Stomach (tissue), 9 donors: ENCODE results near the gene TMEM256. TPM values are rescaled to one million over a fixed set of nuclear protein-coding genes. Genes with fewer than 3 reads are reported as not detected.

Experiments
- DNase-seq, 2 donors: peaks; one replicate each; pipeline versions ENCODE4 v3.0.0 to v3.0.0-alpha.2; 2013 to 2019
- H3K27ac ChIP-seq, 5 donors: fragments of 200-600 bp in 4 of 5; sonication (generic) in 4 of 5; one replicate each; pipeline ENCODE4 v1.5.1; 2013 to 2019; ENCODE audit warnings: mild to moderate bottlenecking in 1 of 5, moderate library complexity in 1 of 5
- H3K27me3 ChIP-seq, 3 donors: fragments of 200-600 bp; sonication (generic); one replicate each; pipeline ENCODE4 v1.5.1; 2017 to 2019; ENCODE audit warnings: mixed run types in 1 of 3
- H3K36me3 ChIP-seq, 4 donors: fragments of 200-600 bp; sonication (generic); 1 replicate in 3 of 4; 2 replicates in 1 of 4; pipeline ENCODE4 v1.5.1; 2016 to 2019
- H3K4me1 ChIP-seq, 4 donors: fragments of 200-600 bp; sonication (generic); one replicate each; pipeline ENCODE4 v1.5.1; 2016 to 2019
- H3K4me3 ChIP-seq, 4 donors: fragments of 200-600 bp; sonication (generic) in 3 of 4; one replicate each; pipeline ENCODE4 v1.5.1; 2016 to 2019; ENCODE audit warnings: mild to moderate bottlenecking in 1 of 4
- H3K9me3 ChIP-seq, 4 donors: fragments of 200-600 bp; sonication (generic); one replicate each; pipeline ENCODE4 v1.5.1; 2016 to 2019
- CTCF ChIP-seq, 7 experiments: fragments of 450-650 bp in 4 of 7; fragments of 200-600 bp in 3 of 7; sonication (generic) in 3 of 7; IDR thresholded peaks; one replicate each; pipeline ENCODE4 v1.5.1; 2016 to 2019; ENCODE audit warnings: antibody characterized with exemption in 7 of 7, control low read depth in 2 of 7, mild to moderate bottlenecking in 1 of 7
- EP300 ChIP-seq: sonication (generic); formaldehyde crosslinking; IDR thresholded peaks from one replicate; pipeline ENCODE4 v1.6.1; 2017; ENCODE audit warnings: antibody characterized with exemption
- POLR2A ChIP-seq, 4 donors: fragments of 450-650 bp; IDR thresholded peaks; one replicate each; pipeline ENCODE4 v1.6.1; 2016; ENCODE audit warnings: antibody characterized with exemption in 4 of 4, control low read depth in 2 of 4, mild to moderate bottlenecking in 1 of 4, moderate library complexity in 1 of 4
- POLR2AphosphoS5 ChIP-seq, 3 donors: sonication (generic); formaldehyde crosslinking; IDR thresholded peaks; one replicate each; pipeline ENCODE4 v1.6.1; 2016; ENCODE audit warnings: antibody characterized with exemption in 3 of 3
- WGBS, 5 donors: extraction: QIAGEN DNeasy Blood & Tissue Kit in 3 of 5; methylation state at CpG; one replicate each; pipeline versions ENCODE4 v1.1.5 to v1.1.7; 2013 to 2018; 5-methylcytosine and 5-hydroxymethylcytosine counted together
- intact Hi-C: fragments of 100-400 bp; cut with DNase I; formaldehyde crosslinking; loops from one replicate; pipeline ENCODE4 v1.15.1; 2023; ENCODE audit warnings: low total_unique reads
- polyA plus RNA-seq, 3 donors: library from polyadenylated mRNA; stranded (reverse); fragments of 200-250 nt; gene quantifications; one replicate each; pipeline ENCODE4 v1.2.3, GENCODE V29; 2013
- total RNA-seq, 5 donors: library from RNA; depleted of rRNA; stranded (reverse); fragments of >200 nt; gene quantifications; one replicate each; pipeline versions ENCODE4 v1.1.0 to v1.2.3, GENCODE V29; 2014 to 2016
- donor health status: healthy with polysubstance abuse.
- donor health status: Bipolar disorder and iron deficiency.
- donor health status: healthy.

Gene TMEM256
- total and polyA plus RNA-seq, 8 donors = 39.8 to 347 (median 253) TPM; not detected in 1

DNA sequence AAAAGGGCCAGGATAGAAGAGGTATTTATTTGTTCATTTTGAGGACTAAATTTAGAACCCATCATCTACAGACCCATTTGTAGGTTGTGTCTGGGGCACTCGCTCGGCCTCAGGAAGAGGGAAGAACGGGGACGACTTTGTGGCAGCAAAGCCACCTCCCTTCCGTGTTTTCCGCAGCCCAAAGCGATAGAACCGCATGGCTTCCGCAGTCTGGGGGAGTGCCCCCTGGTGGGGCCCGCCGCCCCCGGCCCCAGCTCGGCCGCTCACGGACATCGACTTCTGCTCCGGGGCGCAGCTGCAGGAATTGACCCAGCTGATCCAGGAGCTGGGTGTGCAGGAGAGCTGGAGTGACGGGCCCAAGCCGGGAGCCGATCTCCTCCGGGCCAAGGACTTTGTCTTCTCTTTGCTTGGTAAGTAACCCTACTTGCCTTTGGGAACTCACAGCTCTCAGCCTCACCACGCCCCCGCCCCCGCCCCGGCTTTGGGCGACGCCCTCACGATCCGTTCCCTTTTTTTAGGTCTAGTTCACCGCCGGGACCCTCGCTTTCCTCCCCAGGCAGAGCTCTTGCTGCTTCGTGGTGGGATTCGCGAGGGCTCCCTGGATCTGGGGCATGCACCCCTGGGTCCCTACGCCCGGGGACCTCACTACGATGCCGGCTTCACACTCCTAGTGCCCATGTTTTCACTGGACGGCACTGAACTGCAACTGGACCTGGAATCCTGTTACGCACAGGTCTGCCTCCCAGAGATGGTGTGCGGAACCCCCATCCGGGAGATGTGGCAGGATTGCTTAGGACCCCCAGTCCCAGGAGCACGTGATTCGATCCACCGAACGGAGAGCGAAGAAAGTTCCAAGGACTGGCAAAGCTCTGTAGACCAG is 32.0 kb upstream of the TMEM256 start:
- intact Hi-C loops = loop anchor here (5.0 kb wide), 1 partner anchor 41 kb away; the partner anchor contains the start of gene ZBTB4
- Histone ChIP-seq H3K36me3 (no peaks in the 10 kb centered on the region), H3K4me1 (peaks cover 34 to 63% (median 60%) of the 10 kb centered on the region in 4 donors), H3K27me3 (peaks cover 11 to 75% (median 34%) of the 10 kb centered on the region in 3 donors), H3K9me3 (no peaks in the 10 kb centered on the region), H3K27ac (peak overlapping the region; percentile 79 to 90 (median 84)), H3K4me3 (peak overlapping the region; percentile 47 to 62 (median 54))
- WGBS, 5 donors = 4 to 11% (median 5%) methylated on average over 30 to 49 of the region's 49 CpGs
- DNase-seq = peak; percentile 53 to 82
- TF ChIP-seq EP300 (no peak), CTCF (IDR thresholded peaks at IDR 0.05) (no peak), POLR2AphosphoS5 (IDR thresholded peaks at IDR 0.05) (no peak), POLR2A (IDR thresholded peaks at IDR 0.05) (no peak)

DNA sequence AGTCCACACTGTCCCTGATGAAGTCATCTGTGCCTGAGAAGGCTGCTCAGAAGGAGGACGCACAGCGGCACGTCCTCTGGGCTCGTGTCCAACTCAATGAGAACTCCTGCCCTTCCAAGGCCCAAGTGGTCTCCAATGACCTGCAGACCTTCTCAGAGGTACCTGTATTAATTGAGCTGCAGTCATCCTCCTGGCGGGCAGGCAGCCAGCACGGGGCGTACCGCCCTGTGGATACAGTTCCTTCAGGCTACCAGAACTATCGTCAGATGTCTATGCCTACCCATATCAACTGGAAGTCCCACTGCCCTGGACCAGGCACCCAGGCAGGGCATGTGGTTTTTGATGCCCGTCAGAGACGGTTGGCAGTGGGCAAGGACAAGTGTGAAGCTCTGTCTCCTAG is 28.4 kb upstream of the TMEM256 start:
- Histone ChIP-seq H3K27ac (no peak overlapping the region), H3K36me3 (no peaks in the 10 kb centered on the region), H3K27me3 (peaks cover 0 to 39% (median 2%) of the 10 kb centered on the region in 3 donors), H3K4me3 (no peak overlapping the region), H3K9me3 (no peaks in the 10 kb centered on the region), H3K4me1 (peaks cover 7 to 28% (median 25%) of the 10 kb centered on the region in 4 donors)
- 87 to 96% (median 93%) methylated on average over 11 of the region's 11 CpGs for WGBS, 5 donors
- intact Hi-C loops = no loop called here
- no peak for TF ChIP-seq CTCF (IDR thresholded peaks at IDR 0.05)
- DNase-seq = no peak

DNA sequence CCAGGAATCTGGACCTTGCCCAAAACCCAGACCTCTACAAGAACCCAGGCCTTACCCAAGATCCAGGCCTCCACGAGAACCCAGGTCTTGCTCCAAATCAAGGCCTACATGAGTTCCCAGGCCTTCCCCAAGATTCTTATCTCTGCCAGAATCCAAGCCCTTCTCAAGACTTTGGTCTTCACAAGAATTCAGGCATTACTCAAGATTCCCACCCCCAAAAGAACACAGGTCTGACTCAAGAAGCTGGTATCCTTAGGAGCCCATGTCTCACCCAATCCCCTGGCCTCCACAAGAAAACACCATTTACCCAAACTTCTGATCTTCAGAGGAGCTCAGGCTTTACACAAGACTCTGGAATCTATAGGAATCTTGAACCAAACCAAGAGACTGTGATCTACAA is 27.3 kb upstream of the TMEM256 start:
- TF ChIP-seq CTCF (IDR thresholded peaks at IDR 0.05) (no peak), POLR2A (IDR thresholded peaks at IDR 0.05) (no peak), POLR2AphosphoS5 (IDR thresholded peaks at IDR 0.05) (no peak), EP300 (no peak)
- Histone ChIP-seq H3K4me3 (no peak overlapping the region), H3K4me1 (peaks cover 2 to 17% (median 14%) of the 10 kb centered on the region in 4 donors), H3K27ac (no peak overlapping the region), H3K36me3 (no peaks in the 10 kb centered on the region), H3K27me3 (peaks cover 0 to 30% (median 0%) of the 10 kb centered on the region in 3 donors), H3K9me3 (no peaks in the 10 kb centered on the region)
- 80 to 92% (median 89%) methylated on average over 1 of the region's 1 CpG for WGBS, 5 donors
- intact Hi-C loops = no loop called here
- no peak for DNase-seq

DNA sequence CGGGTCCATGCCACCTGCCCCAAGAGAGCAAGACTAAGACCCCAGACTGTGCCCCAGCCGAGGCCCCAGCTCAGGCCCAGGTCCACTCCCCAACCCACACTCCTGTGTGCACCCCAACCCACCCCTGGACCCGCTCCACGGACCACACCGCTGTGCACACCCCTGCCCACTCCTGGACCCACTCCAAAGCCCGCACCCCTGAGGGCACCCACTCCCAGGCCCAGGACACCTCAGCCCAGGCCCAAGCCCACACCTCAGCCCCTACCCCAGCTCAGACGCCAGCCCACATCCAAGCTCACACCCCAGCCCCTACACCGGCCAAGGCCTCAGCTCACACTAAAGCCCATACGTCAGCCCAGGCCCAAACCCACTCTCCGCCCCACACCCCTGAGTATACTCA is 25.8 kb upstream of the TMEM256 start:
- no peak for TF ChIP-seq POLR2AphosphoS5 (IDR thresholded peaks at IDR 0.05)
- no peak overlapping the region for H3K27ac ChIP-seq
- DNase-seq = no peak
- H3K4me3 ChIP-seq = no peak overlapping the region
- WGBS, 5 donors = 84 to 92% (median 89%) methylated on average over 8 to 10 of the region's 10 CpGs
- intact Hi-C loops = loop anchor here (10.0 kb wide), 1 partner anchor 65 kb away; no protein-coding TSS in a partner anchor
- no peaks in the 10 kb centered on the region for H3K36me3 ChIP-seq
- H3K4me1 ChIP-seq = peaks cover 0 to 2% (median 2%) of the 10 kb centered on the region in 4 donors
- no peaks in the 10 kb centered on the region for H3K9me3 ChIP-seq
- H3K27me3 ChIP-seq = peaks cover 0 to 14% (median 0%) of the 10 kb centered on the region in 3 donors

- DNase-seq = no peak
- 58 to 60% (median 59%) methylated on average over 5 of the region's 5 CpGs for WGBS, 5 donors
- no peak within 1 kb of the TSS for H3K4me3 ChIP-seq
- no peaks in the 10 kb centered on the region for H3K4me1 ChIP-seq
- no peaks in the 10 kb centered on the region for H3K36me3 ChIP-seq
- TF ChIP-seq CTCF (IDR thresholded peaks at IDR 0.05) = no peak
- no peak for TF ChIP-seq POLR2A (IDR thresholded peaks at IDR 0.05)
- no peak for TF ChIP-seq POLR2AphosphoS5 (IDR thresholded peaks at IDR 0.05)
- intact Hi-C loops = loop anchor here (10.0 kb wide), 1 partner anchor 64 kb away; no protein-coding TSS in a partner anchor
- no peak within 1 kb of the TSS for H3K27ac ChIP-seq
- peaks cover 0 to 3% (median 0%) of the 10 kb centered on the region in 3 donors for H3K27me3 ChIP-seq
- no peaks in the 10 kb centered on the region for H3K9me3 ChIP-seq
Measured at GRCh38 chr17:7428557-7428956, 24.7 kb upstream of the TMEM256 start, which contains the start of gene SPEM3. TSS of gene SPEM3 (plus strand) at chr17:7428857. CDS start at chr17:7428903, 46 bp downstream.
